H9 (cell line): ENCODE measurements around the gene ABCA13. TPM values are rescaled to one million over a fixed set of nuclear protein-coding genes. Genes with fewer than 3 reads are reported as not detected.

Experiments used
- DNase-seq: peaks from one replicate; pipeline ENCODE4 v3.0.0-alpha.2; 2017
- H2AFZ ChIP-seq: one replicate; pipeline ENCODE4 v1.6.1; 2013; ENCODE audit warnings: mild to moderate bottlenecking, low read length, control low read depth, moderate library complexity
- H2AK5ac ChIP-seq: 2 replicates; pipeline ENCODE4 v1.6.1; 2013; ENCODE audit warnings: low read length, control low read depth, mixed read lengths; ENCODE audit not compliant: insufficient read length
- H2BK120ac ChIP-seq: one replicate; pipeline ENCODE4 v1.6.1; 2013; ENCODE audit warnings: low read depth, mild to moderate bottlenecking, low read length, control low read depth, inconsistent platforms; ENCODE audit not compliant: poor library complexity, severe bottlenecking
- H2BK12ac ChIP-seq: 2 replicates; pipeline ENCODE4 v1.6.1; 2013; ENCODE audit warnings: low read length, control low read depth, mixed read lengths, low read depth; ENCODE audit not compliant: insufficient read length
- H2BK15ac ChIP-seq: 2 replicates; pipeline ENCODE4 v1.6.1; 2013; ENCODE audit warnings: low read depth, low read length, control low read depth
- H2BK20ac ChIP-seq: one replicate; pipeline ENCODE4 v1.6.1; 2013; ENCODE audit warnings: low read depth, mild to moderate bottlenecking, low read length, control low read depth, inconsistent platforms; ENCODE audit not compliant: poor library complexity, severe bottlenecking
- H2BK5ac ChIP-seq: 2 replicates; pipeline ENCODE4 v1.6.1; 2013; ENCODE audit warnings: low read length, control low read depth, mixed read lengths; ENCODE audit not compliant: insufficient read length
- H3K14ac ChIP-seq: 2 replicates; pipeline ENCODE4 v1.6.1; 2013; ENCODE audit warnings: low read length, control low read depth; ENCODE audit not compliant: insufficient read depth
- H3K18ac ChIP-seq: 2 replicates; pipeline ENCODE4 v1.6.1; 2013; ENCODE audit warnings: low read depth, mild to moderate bottlenecking, mixed read lengths, low read length, control low read depth; ENCODE audit not compliant: insufficient read length
- H3K23ac ChIP-seq: 2 replicates; pipeline ENCODE4 v1.6.1; 2013; ENCODE audit warnings: low read length, control low read depth, mixed read lengths, low read depth; ENCODE audit not compliant: insufficient read length
- H3K23me2 ChIP-seq: 2 replicates; pipeline ENCODE4 v1.6.1; 2013; ENCODE audit warnings: low read depth, mild to moderate bottlenecking, mixed read lengths, low read length, control low read depth; ENCODE audit not compliant: insufficient read length, poor library complexity, severe bottlenecking
- H3K27ac ChIP-seq: 2 replicates; pipeline ENCODE4 v1.5.1; 2013; ENCODE audit warnings: low read length, control low read depth, mixed read lengths, low read depth; ENCODE audit not compliant: insufficient read length
- H3K27me3 ChIP-seq: 2 replicates; pipeline ENCODE4 v1.6.1; 2013; ENCODE audit warnings: low read length, control low read depth, inconsistent platforms; ENCODE audit not compliant: insufficient read depth
- H3K4ac ChIP-seq: 2 replicates; pipeline ENCODE4 v1.6.1; 2013; ENCODE audit warnings: low read depth, mild to moderate bottlenecking, control low read depth, inconsistent platforms, low read length, moderate library complexity
- H3K4me1 ChIP-seq: 2 replicates; pipeline ENCODE4 v1.6.1; 2013; ENCODE audit warnings: low read length, control low read depth, inconsistent platforms; ENCODE audit not compliant: insufficient read depth
- H3K4me2 ChIP-seq: 2 replicates; pipeline ENCODE4 v1.6.1; 2013; ENCODE audit warnings: low read length, control low read depth, mixed read lengths; ENCODE audit not compliant: insufficient read length, insufficient read depth
- H3K56ac ChIP-seq: 2 replicates; pipeline ENCODE4 v1.6.1; 2013; ENCODE audit warnings: low read depth, mild to moderate bottlenecking, mixed read lengths, low read length, control low read depth; ENCODE audit not compliant: insufficient read length
- H3K79me1 ChIP-seq: 2 replicates; pipeline ENCODE4 v1.6.1; 2013; ENCODE audit warnings: low read depth, mild to moderate bottlenecking, moderate library complexity, low read length, control low read depth, inconsistent platforms; ENCODE audit not compliant: insufficient read depth, poor library complexity, severe bottlenecking
- H3K79me2 ChIP-seq: 2 replicates; pipeline ENCODE4 v1.6.1; 2013; ENCODE audit warnings: low read length, control low read depth, inconsistent platforms; ENCODE audit not compliant: insufficient read depth
- H3K9ac ChIP-seq: 2 replicates; pipeline ENCODE4 v1.6.1; 2013; ENCODE audit warnings: low read length, control low read depth, mixed read lengths; ENCODE audit not compliant: insufficient read length; ENCODE audit errors: extremely low read depth
- H3K9me3 ChIP-seq: one replicate; pipeline ENCODE4 v1.6.1; 2013; ENCODE audit warnings: low read depth, low read length, inconsistent platforms; ENCODE audit not compliant: control insufficient read depth
- H3T11ph ChIP-seq: one replicate; pipeline ENCODE4 v1.6.1; 2013; ENCODE audit warnings: mild to moderate bottlenecking, low read length, control low read depth, inconsistent platforms
- H4K20me1 ChIP-seq: one replicate; pipeline ENCODE4 v1.6.1; 2013; ENCODE audit not compliant: control insufficient read depth, insufficient read length, insufficient read depth
- H4K5ac ChIP-seq: 2 replicates; pipeline ENCODE4 v1.6.1; 2013; ENCODE audit warnings: low read depth, mild to moderate bottlenecking, mixed read lengths, low read length, control low read depth; ENCODE audit not compliant: insufficient read length
- H4K8ac ChIP-seq: replicated peaks from 2 replicates; pipeline ENCODE4 v1.6.1; 2013; ENCODE audit warnings: low read length, control low read depth, mixed read lengths, low read depth; ENCODE audit not compliant: insufficient read length
- H4K91ac ChIP-seq: 2 replicates; pipeline ENCODE4 v1.6.1; 2013; ENCODE audit warnings: low read depth, mild to moderate bottlenecking, moderate library complexity, mixed read lengths, low read length, control low read depth; ENCODE audit not compliant: insufficient read length
- H3K27ac Mint-ChIP-seq, 3 experiments: 2 replicates in 2 of 3; 3 replicates in 1 of 3; pipeline ENCODE4 v1.8.0; 2020 to 2021; ENCODE audit warnings: mixed read lengths in 3 of 3, mild to moderate bottlenecking in 1 of 3, moderate library complexity in 1 of 3
- H3K27me3 Mint-ChIP-seq: 2 replicates; pipeline ENCODE4 v1.8.0; 2021; ENCODE audit warnings: low read depth, mild to moderate bottlenecking, moderate library complexity, mixed read lengths
- H3K36me3 Mint-ChIP-seq, 3 experiments: 2 replicates in 2 of 3; 3 replicates in 1 of 3; pipeline ENCODE4 v1.8.0; 2020 to 2021; ENCODE audit warnings: low read depth in 3 of 3, mixed read lengths in 3 of 3; ENCODE audit not compliant: insufficient read depth in 1 of 3
- H3K4me1 Mint-ChIP-seq, 2 experiments: 2 replicates each; pipeline ENCODE4 v1.8.0; 2020; ENCODE audit warnings: mixed read lengths in 2 of 2
- H3K4me3 Mint-ChIP-seq, 2 experiments: 2 replicates in 1 of 2; 3 replicates in 1 of 2; pipeline ENCODE4 v1.8.0; 2020 to 2021; ENCODE audit warnings: mild to moderate bottlenecking in 2 of 2, mixed read lengths in 2 of 2, moderate library complexity in 1 of 2
- H3K9me3 Mint-ChIP-seq, 2 experiments: 2 replicates in 1 of 2; 3 replicates in 1 of 2; pipeline ENCODE4 v1.8.0; 2020; ENCODE audit warnings: mild to moderate bottlenecking in 2 of 2, mixed read lengths in 2 of 2, moderate library complexity in 1 of 2
- WGBS: extraction: QIAGEN DNeasy Blood & Tissue Kit; methylation state at CpG from one replicate; pipeline ENCODE4 v1.1.7; 2013; ENCODE audit warnings: missing lambda C conversion rate, low lambda C conversion rate, mixed read lengths; ENCODE audit not compliant: insufficient read length; ENCODE audit errors: extremely low coverage; 5-methylcytosine and 5-hydroxymethylcytosine counted together
- total RNA-seq: library from RNA; stranded (reverse); gene quantifications from 2 replicates; pipeline ENCODE4 v1.2.1, GENCODE V29; 2021
- TF ChIP-seq, protein P1 (sequence below): fragments of 200-600 bp; sonication (generic); conservative IDR thresholded peaks from 3 replicates; pipeline ENCODE4 v1.8.0; 2021; ENCODE audit warnings: antibody characterized with exemption, mild to moderate bottlenecking

The ABCA13 gene
- total RNA-seq, 1 experiment from 2014 or later: 0.11 TPM

DNA sequence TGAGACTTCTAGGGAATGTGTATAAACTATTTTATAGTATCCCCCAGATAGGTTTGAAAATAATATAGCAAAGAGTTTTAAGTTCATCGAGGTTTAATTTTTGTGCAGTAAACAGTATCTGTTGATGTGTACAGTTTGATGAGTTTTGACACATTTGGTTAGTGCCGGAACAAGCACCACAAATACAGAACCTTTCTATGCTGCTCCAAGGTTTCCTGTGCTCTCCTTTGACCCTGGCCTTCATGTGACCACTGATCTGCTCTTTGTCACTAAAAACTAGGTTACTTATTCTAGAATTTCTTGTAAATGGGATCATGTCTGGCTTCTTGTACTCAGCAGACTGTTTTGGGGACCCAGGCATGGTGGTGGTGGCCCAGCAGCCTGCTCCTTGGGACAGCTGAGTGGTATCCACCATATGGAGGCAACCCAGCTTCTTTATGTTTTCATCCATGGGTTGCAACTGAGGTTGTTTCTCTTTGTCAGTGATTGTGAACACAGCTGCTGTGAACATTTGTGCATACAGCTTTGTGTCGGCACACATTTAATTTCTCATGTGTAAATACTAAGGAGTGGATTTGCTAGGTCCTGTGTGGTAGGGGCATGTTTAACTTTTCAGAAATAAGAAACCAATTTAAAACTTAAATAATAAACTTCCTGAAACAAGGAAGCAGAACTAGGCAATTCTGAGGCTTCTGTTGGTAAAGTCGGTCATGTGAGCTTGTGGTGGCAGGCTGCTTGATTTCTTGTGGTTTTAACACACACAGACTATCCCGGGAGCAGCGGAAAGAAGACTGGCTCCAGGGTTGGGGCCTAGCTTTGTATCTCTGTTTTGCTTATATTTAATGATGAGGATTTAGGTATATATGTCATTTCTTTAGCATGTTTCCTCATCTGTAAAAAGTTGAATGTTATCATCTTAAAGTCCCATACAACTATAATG, 219.4 kb downstream of the ABCA13 start:
- no peaks in the 10 kb centered on the region for H3K4me1 ChIP-seq
- H3K4me2 ChIP-seq: no peak overlapping the region
- no peak overlapping the region for H4K5ac ChIP-seq
- H3K79me1 ChIP-seq: no peaks in the 10 kb centered on the region
- no peak overlapping the region for H3K27ac Mint-ChIP-seq
- no peak overlapping the region for H3K4me3 Mint-ChIP-seq
- no peaks in the 10 kb centered on the region for H4K20me1 ChIP-seq
- H2BK12ac ChIP-seq: no peak overlapping the region
- no peaks in the 10 kb centered on the region for H3K23me2 ChIP-seq
- H3K36me3 Mint-ChIP-seq: no peaks in the 10 kb centered on the region; a peak in 1 of 7 replicates
- no peak overlapping the region for H2AFZ ChIP-seq
- H3T11ph ChIP-seq: no peak overlapping the region
- no peaks in the 10 kb centered on the region for H3K27me3 ChIP-seq
- H3K79me2 ChIP-seq: no peaks in the 10 kb centered on the region
- no peak overlapping the region for H2BK120ac ChIP-seq
- no peak overlapping the region for H2BK5ac ChIP-seq
- no peak overlapping the region for H3K14ac ChIP-seq
- H2BK20ac ChIP-seq: no peak overlapping the region
- H3K27me3 Mint-ChIP-seq: peaks cover 2% of the 10 kb centered on the region; the same call in 1 of the 2 replicates
- H2AK5ac ChIP-seq: no peak overlapping the region
- TF ChIP-seq, protein P1, sequence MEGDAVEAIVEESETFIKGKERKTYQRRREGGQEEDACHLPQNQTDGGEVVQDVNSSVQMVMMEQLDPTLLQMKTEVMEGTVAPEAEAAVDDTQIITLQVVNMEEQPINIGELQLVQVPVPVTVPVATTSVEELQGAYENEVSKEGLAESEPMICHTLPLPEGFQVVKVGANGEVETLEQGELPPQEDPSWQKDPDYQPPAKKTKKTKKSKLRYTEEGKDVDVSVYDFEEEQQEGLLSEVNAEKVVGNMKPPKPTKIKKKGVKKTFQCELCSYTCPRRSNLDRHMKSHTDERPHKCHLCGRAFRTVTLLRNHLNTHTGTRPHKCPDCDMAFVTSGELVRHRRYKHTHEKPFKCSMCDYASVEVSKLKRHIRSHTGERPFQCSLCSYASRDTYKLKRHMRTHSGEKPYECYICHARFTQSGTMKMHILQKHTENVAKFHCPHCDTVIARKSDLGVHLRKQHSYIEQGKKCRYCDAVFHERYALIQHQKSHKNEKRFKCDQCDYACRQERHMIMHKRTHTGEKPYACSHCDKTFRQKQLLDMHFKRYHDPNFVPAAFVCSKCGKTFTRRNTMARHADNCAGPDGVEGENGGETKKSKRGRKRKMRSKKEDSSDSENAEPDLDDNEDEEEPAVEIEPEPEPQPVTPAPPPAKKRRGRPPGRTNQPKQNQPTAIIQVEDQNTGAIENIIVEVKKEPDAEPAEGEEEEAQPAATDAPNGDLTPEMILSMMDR: no peak
- no peak overlapping the region for H3K18ac ChIP-seq
- no peak overlapping the region for H3K56ac ChIP-seq
- H3K9me3 ChIP-seq: no peaks in the 10 kb centered on the region
- no peaks in the 10 kb centered on the region for H3K4me1 Mint-ChIP-seq
- no peak overlapping the region for H3K4ac ChIP-seq
- no peaks in the 10 kb centered on the region; a peak in 1 of 5 replicates for H3K9me3 Mint-ChIP-seq
- H4K91ac ChIP-seq: no peak overlapping the region
- no peak overlapping the region for H3K23ac ChIP-seq
- no peak overlapping the region for H2BK15ac ChIP-seq
- H4K8ac ChIP-seq: no peak overlapping the region
- DNase-seq: no peak
- WGBS: no CpG with 5 or more reads among the region's 6 CpGs
- H3K9ac ChIP-seq: no peak overlapping the region
- no peak overlapping the region for H3K27ac ChIP-seq
